Suprapubic skin (tissue), 4 donors: Measurements from ENCODE around the gene ARHGAP12. TPM values are rescaled to one million over a fixed set of nuclear protein-coding genes. Genes with fewer than 3 reads are reported as not detected.

Experiments
- DNase-seq, 2 donors: peaks; one replicate each; pipeline ENCODE4 v3.0.0-alpha.2; 2019; ENCODE audit warnings: low spot score in 2 of 2
- H3K27ac ChIP-seq: fragments of 200-600 bp; sonication (generic); one replicate; pipeline ENCODE4 v1.5.1; 2019
- H3K27me3 ChIP-seq: fragments of 200-600 bp; sonication (generic); one replicate; pipeline ENCODE4 v1.5.1; 2019
- H3K36me3 ChIP-seq: fragments of 200-600 bp; sonication (generic); one replicate; pipeline ENCODE4 v1.5.1; 2019
- H3K4me1 ChIP-seq: fragments of 200-600 bp; sonication (generic); one replicate; pipeline ENCODE4 v1.5.1; 2019
- H3K4me3 ChIP-seq: fragments of 200-600 bp; sonication (generic); one replicate; pipeline ENCODE4 v1.5.1; 2019; ENCODE audit warnings: mild to moderate bottlenecking
- H3K9me3 ChIP-seq: fragments of 200-600 bp; sonication (generic); one replicate; pipeline ENCODE4 v1.5.1; 2019
- EP300 ChIP-seq: sonication (generic); formaldehyde crosslinking; IDR thresholded peaks from one replicate; pipeline ENCODE4 v1.6.1; 2017; ENCODE audit warnings: antibody characterized with exemption
- POLR2A ChIP-seq, 2 donors: fragments of 450-650 bp; IDR thresholded peaks; one replicate each; pipeline ENCODE4 v1.6.1; 2017; ENCODE audit warnings: antibody characterized with exemption in 2 of 2, mild to moderate bottlenecking in 2 of 2, moderate library complexity in 2 of 2
- POLR2AphosphoS5 ChIP-seq, 3 donors: sonication (generic); formaldehyde crosslinking; IDR thresholded peaks; one replicate each; pipeline ENCODE4 v1.6.1; 2017; ENCODE audit warnings: antibody characterized with exemption in 3 of 3
- WGBS: methylation state at CpG from one replicate; pipeline ENCODE4 v1.1.5; 2018; 5-methylcytosine and 5-hydroxymethylcytosine counted together
- total RNA-seq, 4 donors: library from RNA; depleted of rRNA; stranded (reverse); fragments of >200 nt; gene quantifications; one replicate each; pipeline ENCODE4 v1.1.0, GENCODE V29; 2016
- TF ChIP-seq, protein P1 (sequence below), 2 donors: fragments of 200-600 bp in 1 of 2; fragments of 450-650 bp in 1 of 2; sonication (generic) in 1 of 2; IDR thresholded peaks; one replicate each; pipeline ENCODE4 v1.5.1; 2016 to 2019; ENCODE audit warnings: antibody characterized with exemption in 2 of 2, mild to moderate bottlenecking in 1 of 2, moderate library complexity in 1 of 2

ARHGAP12 gene
- total RNA-seq, 4 donors from 2014 or later = 25.7 to 64.5 (median 39.5) TPM

DNA sequence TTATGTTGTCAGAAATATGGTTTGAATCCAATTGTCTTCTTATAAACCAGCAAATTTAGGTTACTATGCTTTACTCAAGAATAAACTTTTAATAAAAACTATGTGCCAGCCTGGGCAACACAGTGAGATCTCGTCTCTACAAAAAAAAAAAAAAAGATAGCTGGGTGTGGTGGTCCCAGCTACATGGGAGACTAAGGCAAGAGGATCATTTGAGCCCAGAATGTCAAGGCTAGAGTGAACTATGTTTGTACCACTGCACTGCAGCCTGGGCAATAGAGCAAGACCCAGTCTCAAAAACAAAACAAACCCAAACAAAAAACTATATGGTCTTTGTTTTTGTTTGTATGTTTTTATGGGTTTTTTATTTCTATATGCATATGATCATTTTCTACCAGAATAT is 7.5 kb upstream of the ARHGAP12 start:
- Histone ChIP-seq H3K36me3 (no peaks in the 10 kb centered on the region), H3K27ac (no peak overlapping the region), H3K9me3 (no peaks in the 10 kb centered on the region), H3K4me3 (no peak overlapping the region), H3K27me3 (no peaks in the 10 kb centered on the region), H3K4me1 (peaks cover 8% of the 10 kb centered on the region)
- 86% methylated on average over 1 of the region's 1 CpG for WGBS
- no peak for DNase-seq
- TF ChIP-seq POLR2AphosphoS5 (IDR thresholded peaks at IDR 0.05) = no peak

DNA sequence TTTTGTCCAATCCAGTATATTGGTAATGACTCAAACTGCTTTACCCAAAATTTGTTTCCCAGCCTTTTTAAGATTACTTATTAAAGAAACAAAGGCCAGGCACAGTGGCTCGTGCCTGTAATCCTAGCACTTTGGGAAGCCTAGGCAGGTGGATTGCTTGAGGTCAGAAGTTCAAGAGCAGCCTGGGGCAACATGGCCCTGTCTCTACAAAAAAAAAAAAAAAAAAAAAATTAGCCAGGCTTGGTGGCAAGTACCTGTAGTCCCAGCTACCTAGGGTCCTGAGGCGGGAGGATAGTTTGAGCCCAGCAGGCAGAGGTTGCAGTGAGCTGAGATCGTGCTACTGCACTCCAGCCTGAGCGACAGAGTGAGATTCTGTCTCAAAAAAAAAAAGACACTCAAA is 7.0 kb upstream of the ARHGAP12 start:
- Histone ChIP-seq H3K9me3 (no peaks in the 10 kb centered on the region), H3K4me1 (peaks cover 8% of the 10 kb centered on the region), H3K27me3 (no peaks in the 10 kb centered on the region), H3K36me3 (no peaks in the 10 kb centered on the region), H3K4me3 (no peak overlapping the region), H3K27ac (no peak overlapping the region)
- TF ChIP-seq, protein P1, sequence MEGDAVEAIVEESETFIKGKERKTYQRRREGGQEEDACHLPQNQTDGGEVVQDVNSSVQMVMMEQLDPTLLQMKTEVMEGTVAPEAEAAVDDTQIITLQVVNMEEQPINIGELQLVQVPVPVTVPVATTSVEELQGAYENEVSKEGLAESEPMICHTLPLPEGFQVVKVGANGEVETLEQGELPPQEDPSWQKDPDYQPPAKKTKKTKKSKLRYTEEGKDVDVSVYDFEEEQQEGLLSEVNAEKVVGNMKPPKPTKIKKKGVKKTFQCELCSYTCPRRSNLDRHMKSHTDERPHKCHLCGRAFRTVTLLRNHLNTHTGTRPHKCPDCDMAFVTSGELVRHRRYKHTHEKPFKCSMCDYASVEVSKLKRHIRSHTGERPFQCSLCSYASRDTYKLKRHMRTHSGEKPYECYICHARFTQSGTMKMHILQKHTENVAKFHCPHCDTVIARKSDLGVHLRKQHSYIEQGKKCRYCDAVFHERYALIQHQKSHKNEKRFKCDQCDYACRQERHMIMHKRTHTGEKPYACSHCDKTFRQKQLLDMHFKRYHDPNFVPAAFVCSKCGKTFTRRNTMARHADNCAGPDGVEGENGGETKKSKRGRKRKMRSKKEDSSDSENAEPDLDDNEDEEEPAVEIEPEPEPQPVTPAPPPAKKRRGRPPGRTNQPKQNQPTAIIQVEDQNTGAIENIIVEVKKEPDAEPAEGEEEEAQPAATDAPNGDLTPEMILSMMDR (IDR thresholded peaks at IDR 0.05) = no peak
- no peak for TF ChIP-seq POLR2AphosphoS5 (IDR thresholded peaks at IDR 0.05)
- TF ChIP-seq EP300 = no peak
- no peak for TF ChIP-seq POLR2A (IDR thresholded peaks at IDR 0.05)
- 94% methylated on average over 4 of the region's 4 CpGs for WGBS
- DNase-seq = no peak

DNA sequence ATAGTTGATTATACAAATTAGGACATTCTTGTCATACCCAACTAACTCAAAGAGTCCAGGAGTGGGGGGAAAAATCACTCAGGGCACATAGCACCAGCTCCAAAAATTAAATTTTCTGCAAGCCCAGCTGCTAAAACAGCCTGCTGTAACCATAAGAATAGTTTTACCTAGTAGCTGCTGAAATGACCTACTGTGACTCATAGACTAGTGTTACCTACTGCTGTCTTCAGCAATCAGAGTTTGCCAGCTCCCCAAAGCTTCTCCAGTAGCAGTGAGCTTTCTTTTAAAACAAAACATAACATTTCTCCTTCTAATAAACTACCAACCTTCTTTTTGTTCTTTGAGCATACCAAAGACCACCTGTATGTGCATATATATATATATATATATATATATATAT is 4.2 kb upstream of the ARHGAP12 start:
- Histone ChIP-seq H3K36me3 (no peaks in the 10 kb centered on the region), H3K4me1 (peaks cover 17% of the 10 kb centered on the region), H3K27ac (no peak overlapping the region), H3K9me3 (no peaks in the 10 kb centered on the region), H3K4me3 (no peak overlapping the region), H3K27me3 (no peaks in the 10 kb centered on the region)
- no peak for TF ChIP-seq POLR2AphosphoS5 (IDR thresholded peaks at IDR 0.05)
- TF ChIP-seq EP300 = no peak
- TF ChIP-seq POLR2A (IDR thresholded peaks at IDR 0.05) = no peak
- TF ChIP-seq, protein P1 (IDR thresholded peaks at IDR 0.05) = no peak
- no peak for DNase-seq

DNA sequence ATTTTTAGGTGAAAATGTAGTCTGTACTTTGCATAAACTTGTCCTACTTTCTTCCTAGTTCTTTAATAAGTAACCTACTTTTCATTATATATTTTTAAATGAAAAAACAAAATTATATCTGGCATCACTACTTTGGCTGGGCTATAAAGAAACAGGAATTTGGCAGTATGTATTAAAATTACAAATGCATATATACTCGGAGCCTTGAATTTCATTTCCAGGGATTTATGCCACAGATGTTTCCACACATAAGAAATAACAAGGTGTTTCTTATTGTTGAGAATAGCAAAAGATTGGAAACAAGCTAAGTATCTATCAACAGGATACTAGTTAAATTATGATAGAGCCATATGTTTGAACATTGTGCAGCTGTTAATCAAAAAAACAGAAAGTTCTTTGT is 2.2 kb upstream of the ARHGAP12 start:
- Histone ChIP-seq H3K4me1 (peaks cover 33% of the 10 kb centered on the region), H3K27ac (peak overlapping the region; percentile 97), H3K9me3 (no peaks in the 10 kb centered on the region), H3K4me3 (peak overlapping the region; percentile 85), H3K27me3 (no peaks in the 10 kb centered on the region), H3K36me3 (no peaks in the 10 kb centered on the region)
- WGBS = 41% methylated on average over 1 of the region's 1 CpG
- TF ChIP-seq EP300 (no peak), POLR2AphosphoS5 (IDR thresholded peaks at IDR 0.05) (no peak), POLR2A (IDR thresholded peaks at IDR 0.05) (no peak)
- TF ChIP-seq, protein P1 (IDR thresholded peaks at IDR 0.05) = no peak
- no peak for DNase-seq

DNA sequence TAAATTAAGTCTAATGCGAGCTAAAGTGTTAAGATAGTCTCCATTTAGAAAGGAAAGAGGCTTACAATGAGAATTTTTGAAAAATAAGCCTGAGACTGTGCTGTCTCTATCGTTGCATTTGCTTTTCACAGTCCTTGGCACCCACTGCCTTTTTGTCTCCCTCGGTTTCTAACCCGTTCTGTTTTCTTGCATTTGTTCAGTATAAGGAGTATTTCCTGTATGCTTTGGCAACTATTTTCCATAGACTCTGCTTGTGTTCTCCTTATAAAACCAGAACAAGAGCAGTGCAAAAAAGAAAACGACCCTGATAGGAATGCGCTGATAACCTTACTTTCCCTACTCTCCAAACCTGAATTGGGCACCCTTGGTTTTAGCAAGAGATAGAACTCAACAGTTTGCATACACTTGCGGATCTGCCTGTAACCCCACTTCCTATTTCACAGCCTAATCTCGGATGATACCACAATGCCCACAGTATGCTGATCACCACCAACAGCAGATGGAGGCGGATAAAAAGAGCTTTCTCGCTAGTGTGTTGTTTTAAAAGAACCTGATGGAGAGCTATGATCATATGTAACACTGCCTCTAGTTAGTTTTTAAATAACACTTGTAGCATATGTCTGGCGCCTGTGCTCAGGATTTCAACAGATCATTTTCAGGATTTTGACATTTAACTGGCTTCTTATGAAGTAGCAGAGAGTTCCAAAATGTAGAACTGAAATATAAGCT is 1.6 kb upstream of the ARHGAP12 start:
- peak overlapping the region; percentile 97 for H3K27ac ChIP-seq
- peaks cover 34% of the 10 kb centered on the region for H3K4me1 ChIP-seq
- no peak for DNase-seq
- TF ChIP-seq EP300 = no peak
- no peak for TF ChIP-seq POLR2A (IDR thresholded peaks at IDR 0.05)
- TF ChIP-seq POLR2AphosphoS5 (IDR thresholded peaks at IDR 0.05) = no peak
- TF ChIP-seq, protein P1 (IDR thresholded peaks at IDR 0.05) = no peak
- peak overlapping the region; percentile 85 for H3K4me3 ChIP-seq
- WGBS = 11% methylated on average over 11 of the region's 11 CpGs
- H3K9me3 ChIP-seq = no peaks in the 10 kb centered on the region
- H3K27me3 ChIP-seq = no peaks in the 10 kb centered on the region
- H3K36me3 ChIP-seq = no peaks in the 10 kb centered on the region
